HepG2 (cell line): Measurements from ENCODE around the gene GPRIN1.

ENCODE experiments used
- CBFB ChIP-seq: sonication (generic); formaldehyde crosslinking; IDR thresholded peaks from 2 replicates; pipeline ENCODE4 v1.4.0; 2020; ENCODE audit warnings: missing genetic modification reagents
- CTCF ChIP-seq: sonication (generic); formaldehyde crosslinking; IDR thresholded peaks from 2 replicates; pipeline ENCODE4 v1.5.0; 2020; ENCODE audit warnings: mild to moderate bottlenecking, missing genetic modification reagents, moderate library complexity
- DMTF1 ChIP-seq: sonication (generic); formaldehyde crosslinking; IDR thresholded peaks from 2 replicates; pipeline ENCODE4 v1.4.0; 2020; ENCODE audit warnings: mild to moderate bottlenecking, missing genetic modification reagents
- FOXA1 ChIP-seq, 2 experiments: fragments of 450-650 bp in 1 of 2; sonication (generic) in 1 of 2; formaldehyde crosslinking in 1 of 2; IDR thresholded peaks; 2 replicates each; pipeline versions ENCODE4 v1.4.0 to v1.6.1; 2016 to 2020; ENCODE audit warnings: missing genetic modification reagents in 1 of 2
- HNF4G ChIP-seq, 2 experiments: sonication (generic) in 1 of 2; formaldehyde crosslinking in 1 of 2; IDR thresholded peaks; 2 replicates each; pipeline versions ENCODE4 v1.4.0 to v1.6.1; 2011 to 2020; ENCODE audit warnings: borderline replicate concordance in 2 of 2, low read depth in 2 of 2, mild to moderate bottlenecking in 2 of 2, low read length in 1 of 2, missing genetic modification reagents in 1 of 2, moderate library complexity in 1 of 2
- NCOR1 ChIP-seq: fragments of 200-600 bp; sonication (generic); IDR thresholded peaks from 2 replicates; pipeline ENCODE4 v1.7.0; 2017; ENCODE audit warnings: antibody characterized with exemption, low read length, borderline replicate concordance
- ZBTB33 ChIP-seq: sonication (generic); formaldehyde crosslinking; IDR thresholded peaks from 2 replicates; pipeline ENCODE4 v1.4.0; 2020; ENCODE audit warnings: missing genetic modification reagents
- ZNF205 ChIP-seq: IDR thresholded peaks from 2 replicates; pipeline ENCODE4 v1.6.1; 2018; ENCODE audit warnings: missing biosample characterization, missing genetic modification reagents

GRCh38 chr5:176616511-176616910, 6.6 kb upstream of the GPRIN1 start:
- TF ChIP-seq CBFB (no peak), CTCF (CRISPR knock-in tag) (no peak), ZNF205 (no peak), NCOR1 (no peak), HNF4G (IDR thresholded peaks at IDR 0.05; ENCODE audit: borderline replicate concordance, low read depth, low read length) (no peak), HNF4G (CRISPR knock-in tag; IDR thresholded peaks at IDR 0.05; ENCODE audit: borderline replicate concordance, low read depth) (no peak), ZBTB33 (CRISPR knock-in tag) (no peak), DMTF1 (CRISPR knock-in tag) (no peak), FOXA1 (IDR thresholded peaks at IDR 0.05) (no peak), FOXA1 (CRISPR knock-in tag; IDR thresholded peaks at IDR 0.05) (no peak)
